Activated CD4-positive, alpha-beta T cell treated with anti-CD3 and anti-CD28 coated beads, Interleukin-2, amount 10 ng/mL, durations not matched to agents 7 days and 5 days (primary cell): Measurements from ENCODE around the gene AP4B1. TPM values are rescaled to one million over a fixed set of nuclear protein-coding genes. Genes with fewer than 3 reads are reported as not detected.

Source experiments
- CTCF ChIA-PET: fragments of 350-600 bp; sonication (Branson Sonifier 250); formaldehyde crosslinking; loops from one replicate; lab custom pipeline; 2021; ENCODE audit warnings: antibody characterized with exemption; lab: Charles Lee
- POLR2A ChIA-PET: fragments of 350-600 bp; sonication (Branson Sonifier 250); formaldehyde crosslinking; loops from one replicate; lab custom pipeline; 2021; ENCODE audit warnings: antibody characterized with exemption; lab: Charles Lee
- DNase-seq: peaks from one replicate; pipeline ENCODE4 v3.0.0-alpha.2; 2020
- H3K27ac Mint-ChIP-seq: one replicate; pipeline ENCODE4 v1.8.0; 2021; ENCODE audit warnings: mild to moderate bottlenecking, moderate library complexity, mixed read lengths
- H3K27me3 Mint-ChIP-seq: one replicate; pipeline ENCODE4 v1.8.0; 2021; ENCODE audit warnings: mixed read lengths
- H3K36me3 Mint-ChIP-seq: one replicate; pipeline ENCODE4 v1.8.0; 2021; ENCODE audit warnings: low read depth, mixed read lengths
- H3K4me1 Mint-ChIP-seq: one replicate; pipeline ENCODE4 v1.8.0; 2021; ENCODE audit warnings: mixed read lengths
- H3K4me3 Mint-ChIP-seq: one replicate; pipeline ENCODE4 v1.8.0; 2021; ENCODE audit warnings: mild to moderate bottlenecking, moderate library complexity, mixed read lengths
- H3K9me3 Mint-ChIP-seq: one replicate; pipeline ENCODE4 v1.8.0; 2021; ENCODE audit warnings: mixed read lengths
- total RNA-seq, 2 experiments: library from RNA; stranded (reverse); gene quantifications; one replicate each; pipeline ENCODE4 v1.2.3, GENCODE V29; 2021

AP4B1 gene
- total RNA-seq, 2 experiments from 2014 or later: 39.4 to 41.9 TPM

GRCh38 chr1:113905435-113905861, 849 bp upstream of the AP4B1 start:
- ChIA-PET POLR2A (interaction anchor here (0.8 to 2.2 kb wide), 2 partner anchors 23 to 24 kb away, joined by 7 to 10 read pairs; partner anchors contain the start of gene HIPK1), CTCF (interaction anchor here (0.8 to 5.9 kb wide), 8 partner anchors 9 to 69 kb away, joined by 3 to 38 read pairs (median 4); partner anchors contain the start of gene HIPK1)
- DNase-seq: peak; percentile 31
- Mint-ChIP-seq H3K27ac (peak overlapping the region; percentile 96), H3K4me3 (peak overlapping the region; percentile 89), H3K4me1 (peaks cover 63% of the 10 kb centered on the region), H3K9me3 (no peaks in the 10 kb centered on the region), H3K27me3 (no peaks in the 10 kb centered on the region), H3K36me3 (peaks cover 54% of the 10 kb centered on the region)

- H3K9me3 Mint-ChIP-seq: no peaks in the 10 kb centered on the region
- H3K27ac Mint-ChIP-seq: peak overlapping the region; percentile 96
- POLR2A ChIA-PET: interaction anchor here (0.6 to 2.2 kb wide), 7 partner anchors 25 to 93 kb away, joined by 3 to 10 read pairs (median 4); partner anchors contain the start of gene HIPK1
- H3K27me3 Mint-ChIP-seq: no peaks in the 10 kb centered on the region
- CTCF ChIA-PET: interaction anchor here (0.8 to 5.9 kb wide), 14 partner anchors 8 to 92 kb away, joined by 3 to 38 read pairs (median 4); partner anchors contain the start of genes HIPK1 and RSBN1
- H3K36me3 Mint-ChIP-seq: peaks cover 54% of the 10 kb centered on the region
- peak overlapping the region; percentile 89 for H3K4me3 Mint-ChIP-seq
- peaks cover 64% of the 10 kb centered on the region for H3K4me1 Mint-ChIP-seq
- DNase-seq: peak; percentile 75
Observed at GRCh38 chr1:113904293-113904673, 316 bp downstream of the AP4B1 start.

- Mint-ChIP-seq H3K9me3 (no peaks in the 10 kb centered on the region), H3K27me3 (no peaks in the 10 kb centered on the region), H3K4me1 (peaks cover 66% of the 10 kb centered on the region), H3K4me3 (peak overlapping the region; percentile 89), H3K36me3 (peaks cover 58% of the 10 kb centered on the region), H3K27ac (peak overlapping the region; percentile 96)
- CTCF ChIA-PET: interaction anchor here (0.8 to 5.9 kb wide), 14 partner anchors 7 to 92 kb away, joined by 3 to 38 read pairs (median 4); partner anchors contain the start of genes HIPK1 and RSBN1
- peak; percentile 12 for DNase-seq
- POLR2A ChIA-PET: interaction anchor here (0.6 to 2.2 kb wide), 6 partner anchors 25 to 92 kb away, joined by 3 to 10 read pairs (median 4); partner anchors contain the start of gene HIPK1
Observed at GRCh38 chr1:113903501-113904292, 902 bp downstream of the AP4B1 start.

GRCh38 chr1:113901191-113901590, 3.4 kb downstream of the AP4B1 start:
- Mint-ChIP-seq H3K4me1 (peaks cover 56% of the 10 kb centered on the region), H3K4me3 (no peak overlapping the region), H3K27ac (peak overlapping the region; percentile 23), H3K36me3 (peaks cover 67% of the 10 kb centered on the region), H3K9me3 (no peaks in the 10 kb centered on the region), H3K27me3 (no peaks in the 10 kb centered on the region)
- DNase-seq: no peak
- ChIA-PET CTCF (interaction anchor here (0.8 to 2.3 kb wide), 3 partner anchors 12 to 46 kb away, joined by 3 to 8 read pairs (median 3); no protein-coding TSS in a partner anchor), POLR2A (no interaction called here)

- H3K27me3 Mint-ChIP-seq: no peaks in the 10 kb centered on the region
- DNase-seq: no peak
- no peak overlapping the region for H3K27ac Mint-ChIP-seq
- H3K36me3 Mint-ChIP-seq: peaks cover 83% of the 10 kb centered on the region
- ChIA-PET CTCF (interaction anchor here (0.6 to 1.4 kb wide), 3 partner anchors 16 to 417 kb away, joined by 3 read pairs; no protein-coding TSS in a partner anchor), POLR2A (no interaction called here)
- peaks cover 54% of the 10 kb centered on the region for H3K4me1 Mint-ChIP-seq
- no peak overlapping the region for H3K4me3 Mint-ChIP-seq
- H3K9me3 Mint-ChIP-seq: no peaks in the 10 kb centered on the region
Observed at GRCh38 chr1:113899111-113899510, 5.5 kb downstream of the AP4B1 start.

- H3K9me3 Mint-ChIP-seq: no peaks in the 10 kb centered on the region
- peaks cover 87% of the 10 kb centered on the region for H3K36me3 Mint-ChIP-seq
- no peaks in the 10 kb centered on the region for H3K27me3 Mint-ChIP-seq
- no peak for DNase-seq
- ChIA-PET CTCF (interaction anchor here (0.6 to 0.7 kb wide), 2 partner anchors 23 to 33 kb away, joined by 3 read pairs; no protein-coding TSS in a partner anchor), POLR2A (no interaction called here)
- no peak overlapping the region for H3K27ac Mint-ChIP-seq
- no peak overlapping the region for H3K4me3 Mint-ChIP-seq
- H3K4me1 Mint-ChIP-seq: peaks cover 47% of the 10 kb centered on the region
Observed at GRCh38 chr1:113898241-113898814, 6.3 kb downstream of the AP4B1 start.

GRCh38 chr1:113895961-113896360, 8.6 kb downstream of the AP4B1 start:
- no peak overlapping the region for H3K27ac Mint-ChIP-seq
- H3K36me3 Mint-ChIP-seq: peaks cover 65% of the 10 kb centered on the region
- H3K4me1 Mint-ChIP-seq: peaks cover 24% of the 10 kb centered on the region
- H3K9me3 Mint-ChIP-seq: no peaks in the 10 kb centered on the region
- no peaks in the 10 kb centered on the region for H3K27me3 Mint-ChIP-seq
- no peak for DNase-seq
- H3K4me3 Mint-ChIP-seq: no peak overlapping the region
- CTCF ChIA-PET: interaction anchor here (0.7 to 1.5 kb wide), 5 partner anchors 9 to 39 kb away, joined by 3 to 4 read pairs (median 3); partner anchors contain the start of genes AP4B1 and DCLRE1B
- POLR2A ChIA-PET: interaction anchor here (0.6 kb wide), 1 partner anchor 143 kb away, joined by 3 read pairs; no protein-coding TSS in a partner anchor

GRCh38 chr1:113895098-113895497, 9.5 kb downstream of the AP4B1 start:
- H3K36me3 Mint-ChIP-seq: peaks cover 62% of the 10 kb centered on the region
- H3K27me3 Mint-ChIP-seq: no peaks in the 10 kb centered on the region
- H3K4me1 Mint-ChIP-seq: peaks cover 22% of the 10 kb centered on the region
- DNase-seq: no peak
- CTCF ChIA-PET: interaction anchor here (0.8 kb wide), 2 partner anchors 9 to 21 kb away, joined by 3 to 4 read pairs; partner anchors contain the start of gene AP4B1
- POLR2A ChIA-PET: no interaction called here
- H3K4me3 Mint-ChIP-seq: no peak overlapping the region
- H3K27ac Mint-ChIP-seq: no peak overlapping the region
- no peaks in the 10 kb centered on the region for H3K9me3 Mint-ChIP-seq

GRCh38 chr1:113893267-113893666, 11.3 kb downstream of the AP4B1 start:
- no peaks in the 10 kb centered on the region for H3K9me3 Mint-ChIP-seq
- peaks cover 10% of the 10 kb centered on the region for H3K4me1 Mint-ChIP-seq
- POLR2A ChIA-PET: no interaction called here
- no peak overlapping the region for H3K27ac Mint-ChIP-seq
- CTCF ChIA-PET: interaction anchor here (0.7 to 0.8 kb wide), 2 partner anchors 14 to 17 kb away, joined by 3 to 4 read pairs; no protein-coding TSS in a partner anchor
- DNase-seq: no peak
- H3K4me3 Mint-ChIP-seq: no peak overlapping the region
- no peaks in the 10 kb centered on the region for H3K27me3 Mint-ChIP-seq
- peaks cover 44% of the 10 kb centered on the region for H3K36me3 Mint-ChIP-seq

GRCh38 chr1:113891631-113892220, 12.9 kb downstream of the AP4B1 start:
- peak overlapping the region; percentile 55 for H3K27ac Mint-ChIP-seq
- DNase-seq: no peak
- ChIA-PET POLR2A (no interaction called here), CTCF (interaction anchor here (0.8 to 2.1 kb wide), 2 partner anchors 10 to 12 kb away, joined by 3 to 8 read pairs; no protein-coding TSS in a partner anchor)
- no peaks in the 10 kb centered on the region for H3K9me3 Mint-ChIP-seq
- peaks cover 33% of the 10 kb centered on the region for H3K36me3 Mint-ChIP-seq
- peaks cover 19% of the 10 kb centered on the region for H3K4me1 Mint-ChIP-seq
- H3K27me3 Mint-ChIP-seq: no peaks in the 10 kb centered on the region
- no peak overlapping the region for H3K4me3 Mint-ChIP-seq

GRCh38 chr1:113890816-113891215, 13.8 kb downstream of the AP4B1 start:
- H3K27me3 Mint-ChIP-seq: no peaks in the 10 kb centered on the region
- ChIA-PET CTCF (interaction anchor here (0.6 to 2.1 kb wide), 3 partner anchors 9 to 478 kb away, joined by 3 to 8 read pairs (median 7); no protein-coding TSS in a partner anchor), POLR2A (no interaction called here)
- peaks cover 24% of the 10 kb centered on the region for H3K4me1 Mint-ChIP-seq
- H3K27ac Mint-ChIP-seq: no peak overlapping the region
- peaks cover 25% of the 10 kb centered on the region for H3K36me3 Mint-ChIP-seq
- H3K9me3 Mint-ChIP-seq: no peaks in the 10 kb centered on the region
- H3K4me3 Mint-ChIP-seq: no peak overlapping the region
- no peak for DNase-seq
